ENCODE measurements around the gene WASHC3.

The WASHC3 gene

DNA sequence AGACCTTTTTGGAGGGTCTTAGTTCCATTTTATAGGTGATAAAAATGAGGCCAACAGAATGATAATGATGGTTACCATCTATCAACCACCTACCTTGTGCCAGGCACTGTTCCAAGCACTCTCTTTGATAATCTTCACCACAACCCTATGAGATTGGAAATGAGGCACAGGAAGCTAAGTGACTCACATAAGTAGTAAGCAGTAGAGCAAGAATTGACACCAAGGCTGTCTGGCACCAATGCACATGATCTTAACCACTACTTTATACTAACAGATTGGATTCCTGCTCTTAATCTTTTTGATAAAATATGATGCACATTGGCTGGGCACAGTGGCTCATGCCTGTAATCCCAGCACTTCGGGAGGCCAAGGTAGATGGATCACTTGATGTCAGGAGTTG is 93.0 kb downstream of the WASHC3 start:
- DNase-seq (ENCODE audit: low read depth in 2 of 2), result no peak

DNA sequence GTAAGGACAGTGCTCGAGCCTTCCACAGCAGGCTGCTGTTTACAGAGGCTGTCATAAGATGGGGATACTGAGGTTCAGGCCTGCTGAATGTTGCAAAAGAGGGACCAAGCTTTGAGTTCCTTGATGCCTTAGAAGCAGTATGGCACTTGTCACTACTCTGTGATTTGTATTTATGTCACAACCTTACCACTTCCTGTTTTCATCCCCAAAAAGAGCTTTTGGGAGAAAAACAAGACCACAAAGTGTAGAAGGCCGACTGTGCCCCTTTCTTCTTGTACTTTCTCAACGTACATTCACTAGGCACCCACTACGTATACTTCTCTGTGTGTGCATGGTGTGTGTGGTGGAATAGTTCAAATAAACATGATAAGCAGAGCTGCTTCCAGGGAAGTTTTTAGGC is 94.3 kb downstream of the WASHC3 start:
- no peak for DNase-seq (ENCODE audit: low read depth in 2 of 2)

DNA sequence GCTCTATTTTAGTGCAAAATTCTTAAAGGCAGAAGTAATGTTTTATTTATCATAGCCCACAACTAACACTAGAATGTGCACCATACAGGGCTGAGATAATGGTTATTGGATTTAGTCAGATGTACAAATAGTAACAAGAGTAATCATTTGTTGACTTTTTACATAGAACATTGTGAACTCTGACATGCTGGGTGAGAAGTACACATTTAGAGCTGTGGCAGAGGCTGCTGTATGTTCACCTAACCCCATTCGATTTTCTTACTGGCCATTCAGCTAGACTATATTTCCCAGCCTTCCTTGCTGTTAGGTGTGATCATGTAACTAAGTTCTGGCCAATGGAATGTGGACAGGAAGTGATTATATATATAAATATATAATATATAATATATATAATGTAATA is 95.3 kb downstream of the WASHC3 start:
- no peak for DNase-seq (ENCODE audit: low read depth in 2 of 2)

DNA sequence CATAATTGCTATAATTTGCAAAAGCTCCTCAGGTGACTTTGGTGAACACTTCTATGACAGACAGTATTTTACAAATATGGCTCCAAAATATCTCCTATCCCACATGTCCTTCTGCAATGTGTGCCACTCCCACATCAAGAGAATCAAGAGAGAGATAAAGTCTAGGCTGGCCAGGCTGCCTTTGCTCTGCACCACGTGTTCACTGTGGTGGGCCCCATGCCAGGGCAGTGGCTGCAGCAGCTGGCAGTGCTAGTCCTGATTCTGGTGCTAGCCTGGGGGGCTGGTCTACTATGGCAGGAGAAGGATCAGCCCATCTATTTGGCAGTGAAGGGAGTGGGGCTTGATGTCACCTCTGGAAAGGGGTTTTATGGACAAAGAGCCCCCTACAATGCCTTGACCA is 98.1 kb downstream of the WASHC3 start:
- DNase-seq (ENCODE audit: low read depth in 2 of 2), result no peak
